GM12878 (cell line): ENCODE measurements around the gene RBMX. TPM values are rescaled to one million over a fixed set of nuclear protein-coding genes. Genes with fewer than 3 reads are reported as not detected.

ENCODE experiments used
- ATAC-seq: fragments of 200-7000 bp; cut with Tn5 transposase; 3 replicates; pipeline ENCODE4 v1.9.1; 2020; ENCODE audit warnings: mild to moderate bottlenecking, moderate library complexity
- BruUV-seq: library from RNA; stranded (reverse); fragments of 400-500 nt; replicated peaks from 2 replicates; lab custom pipeline; 2021; lab: Mats Ljungman, UMichigan
- CTCF ChIA-PET: fragments of 300-600 bp; sonication (Branson Sonifier 250); formaldehyde crosslinking; extraction: SDS; loops from one replicate; lab custom pipeline; 2021; ENCODE audit warnings: inconsistent platforms; lab: Yijun Ruan, JAX
- POLR2A ChIA-PET: fragments of 350-600 bp; formaldehyde crosslinking; extraction: SDS; loops from one replicate; lab custom pipeline; 2021; ENCODE audit warnings: inconsistent platforms; lab: Charles Lee
- RAD21 ChIA-PET: fragments of 300-600 bp; sonication (Branson Sonifier 250); formaldehyde crosslinking; loops from one replicate; lab custom pipeline; 2023; ENCODE audit warnings: antibody characterized with exemption; ENCODE audit not compliant: unreplicated experiment; lab: Charles Lee
- SMC1A ChIA-PET: fragments of 300-600 bp; sonication (Branson Sonifier 250); formaldehyde crosslinking; loops from one replicate; lab custom pipeline; 2023; ENCODE audit not compliant: unreplicated experiment, uncharacterized antibody; lab: Charles Lee
- DNase-seq: peaks from one replicate; pipeline ENCODE4 v3.0.0-alpha.2; 2011; ENCODE audit warnings: low read depth, low spot score
- FAIRE-seq: peaks from 3 replicates; lab custom pipeline; 2011; peaks lifted over from hg19 to GRCh38; lab: Jason Lieb, UNC
- H2AFZ ChIP-seq: 2 replicates; pipeline ENCODE4 v1.6.0; 2011; ENCODE audit warnings: low read depth, low read length, control low read depth; ENCODE audit not compliant: control insufficient read depth
- H3K27ac ChIP-seq: 2 replicates; pipeline ENCODE4 v1.5.1; 2011; ENCODE audit warnings: control low read depth; ENCODE audit not compliant: control insufficient read depth, insufficient read depth
- H3K27me3 ChIP-seq, 2 experiments: replicated peaks in 1 of 2; 2 replicates each; pipeline versions ENCODE4 v1.6.0 to v1.6.1; 2011; ENCODE audit warnings: low read length in 1 of 2; ENCODE audit not compliant: control insufficient read depth in 2 of 2, insufficient read depth in 2 of 2
- H3K36me3 ChIP-seq, 2 experiments: 2 replicates each; pipeline ENCODE4 v1.5.1; 2011; ENCODE audit warnings: low read length in 1 of 2; ENCODE audit not compliant: control insufficient read depth in 2 of 2, insufficient read depth in 2 of 2
- H3K4me1 ChIP-seq: 2 replicates; pipeline ENCODE4 v1.6.1; 2011; ENCODE audit warnings: mild to moderate bottlenecking, low read length, moderate library complexity, mixed read lengths; ENCODE audit not compliant: control insufficient read depth, insufficient read depth
- H3K4me2 ChIP-seq: 2 replicates; pipeline ENCODE4 v1.6.0; 2011; ENCODE audit warnings: control low read depth; ENCODE audit not compliant: control insufficient read depth, insufficient read depth
- H3K4me3 ChIP-seq: fragments of 200-600 bp; sonication (generic); 2 replicates; pipeline ENCODE4 v1.5.1; 2016
- H3K79me2 ChIP-seq: 2 replicates; pipeline ENCODE4 v1.6.0; 2011; ENCODE audit warnings: low read length; ENCODE audit not compliant: control insufficient read depth, insufficient read depth
- H3K9ac ChIP-seq: 2 replicates; pipeline ENCODE4 v1.8.0; 2011; ENCODE audit warnings: low read length, control low read depth, mixed read lengths; ENCODE audit not compliant: control insufficient read depth, insufficient read depth
- H3K9me3 ChIP-seq: replicated peaks from 3 replicates; pipeline ENCODE4 v1.5.1; 2011; ENCODE audit warnings: mild to moderate bottlenecking, low read length; ENCODE audit not compliant: control insufficient read depth, insufficient read depth
- H4K20me1 ChIP-seq: 2 replicates; pipeline ENCODE4 v1.6.0; 2011; ENCODE audit not compliant: control insufficient read depth, insufficient read depth
- BACH1 ChIP-seq: fragments of 450-650 bp; IDR thresholded peaks from 2 replicates; pipeline ENCODE4 v1.6.1; 2017; ENCODE audit warnings: mild to moderate bottlenecking, borderline replicate concordance
- CHD2 ChIP-seq: IDR thresholded peaks from 2 replicates; pipeline ENCODE4 v1.6.1; 2011; ENCODE audit warnings: low read depth, low read length, improper control_type of control experiment, borderline replicate concordance
- EED ChIP-seq: sonication (generic); IDR thresholded peaks from 2 replicates; pipeline ENCODE4 v1.6.1; 2016; ENCODE audit warnings: antibody characterized with exemption, low read depth
- IKZF2 ChIP-seq, 2 experiments: fragments of 450-650 bp; IDR thresholded peaks; 2 replicates each; pipeline ENCODE4 v1.6.1; 2017; ENCODE audit warnings: mild to moderate bottlenecking in 2 of 2, moderate library complexity in 2 of 2
- JUNB ChIP-seq: IDR thresholded peaks from 2 replicates; pipeline ENCODE4 v1.6.1; 2016; ENCODE audit warnings: antibody characterized with exemption, mild to moderate bottlenecking
- KLF5 ChIP-seq: fragments of 450-650 bp; IDR thresholded peaks from 2 replicates; pipeline ENCODE4 v1.6.1; 2014; ENCODE audit warnings: mild to moderate bottlenecking; ENCODE audit not compliant: partially characterized antibody
- MTA2 ChIP-seq: fragments of 450-650 bp; IDR thresholded peaks from 2 replicates; pipeline ENCODE4 v1.6.1; 2016; ENCODE audit warnings: low read depth, mild to moderate bottlenecking, moderate library complexity
- NFYB ChIP-seq: IDR thresholded peaks from 2 replicates; pipeline ENCODE4 v1.6.1; 2011; ENCODE audit warnings: low read depth, mild to moderate bottlenecking, low read length, improper control_type of control experiment, moderate library complexity; ENCODE audit not compliant: insufficient read depth
- NR2C2 ChIP-seq: IDR thresholded peaks from 2 replicates; pipeline ENCODE4 v1.6.1; 2011; ENCODE audit warnings: borderline replicate concordance, low read depth; ENCODE audit not compliant: control insufficient read depth, insufficient read length
- NRF1 ChIP-seq: conservative IDR thresholded peaks from 2 replicates; pipeline ENCODE4 v1.6.1; 2011; ENCODE audit warnings: mild to moderate bottlenecking, low read depth, low read length, improper control_type of control experiment
- PML ChIP-seq: IDR thresholded peaks from 2 replicates; pipeline ENCODE4 v1.6.1; 2012; ENCODE audit warnings: low read length, inconsistent platforms
- POLR2AphosphoS2 ChIP-seq: IDR thresholded peaks from 2 replicates; pipeline ENCODE4 v1.6.1; 2011; ENCODE audit warnings: low read depth, mild to moderate bottlenecking, low read length, improper control_type of control experiment, moderate library complexity
- RELB ChIP-seq: fragments of 450-650 bp; IDR thresholded peaks from 2 replicates; pipeline ENCODE4 v1.6.1; 2017; ENCODE audit warnings: low read depth, mild to moderate bottlenecking, moderate library complexity
- STAT3 ChIP-seq: IDR thresholded peaks from 2 replicates; pipeline ENCODE4 v1.6.1; 2011; ENCODE audit warnings: low read depth, low read length, improper control_type of control experiment
- TAF1 ChIP-seq: IDR thresholded peaks from 2 replicates; pipeline ENCODE4 v1.6.1; 2011; ENCODE audit warnings: mild to moderate bottlenecking, low read depth, low read length, borderline replicate concordance
- YY1 ChIP-seq: IDR thresholded peaks from 2 replicates; pipeline ENCODE4 v1.6.1; 2011; ENCODE audit warnings: low read depth, mild to moderate bottlenecking, low read length
- WGBS: methylation state at CpG from one replicate; pipeline ENCODE4 v1.1.6; 2016; ENCODE audit warnings: low lambda C conversion rate; ENCODE audit not compliant: insufficient replicate concordance, insufficient coverage; ENCODE audit errors: missing lambda C conversion rate; 5-methylcytosine and 5-hydroxymethylcytosine counted together
- in situ Hi-C: fragments of 300-500 bp; cut with MboI; formaldehyde crosslinking; loops from 9 replicates; pipeline ENCODE4 v1.14.3; 2018; ENCODE audit warnings: mixed read lengths
- intact Hi-C: fragments of 100-400 bp; cut with micrococcal nuclease; formaldehyde crosslinking; loops from one replicate; pipeline ENCODE4 v1.14.2; 2022; ENCODE audit not compliant: unreplicated experiment
- polyA plus RNA-seq, 11 experiments: library from polyadenylated mRNA; depleted of rRNA in 4 of 11; unstranded in 6 of 11; stranded (reverse) in 5 of 11; fragments of >200 nt; fragmentation: Nextera tagmentation in 4 of 11; fragmentation: Illumina TruSeq in 1 of 11; extraction: Ambion mirVana in 4 of 11; extraction: Trizol in 1 of 11; gene quantifications; 1 replicate in 1 of 11; 2 replicates in 10 of 11; pipeline versions ENCODE4 v1.2.1 to v1.2.3, GENCODE V29; 2011 to 2016; ENCODE audit warnings: inconsistent platforms in 2 of 11, missing spikeins in 2 of 11, low read depth in 1 of 11
- total RNA-seq, 4 experiments: library from RNA; depleted of rRNA in 3 of 4; stranded (reverse); fragments of >200 nt in 3 of 4; fragmentation: Illumina TruSeq in 1 of 4; extraction: Trizol in 1 of 4; gene quantifications; 2 replicates each; pipeline versions ENCODE4 v1.2.1 to v1.2.3, GENCODE V29; 2013 to 2021
- TF ChIP-seq, protein P1 (sequence below): IDR thresholded peaks from 2 replicates; pipeline ENCODE4 v1.6.1; 2012; ENCODE audit warnings: low read depth, low read length, improper control_type of control experiment
- TF ChIP-seq, protein P2 (sequence below): fragments of 450-650 bp; IDR thresholded peaks from 2 replicates; pipeline ENCODE4 v1.6.1; 2017; ENCODE audit warnings: mild to moderate bottlenecking, low read depth, inconsistent platforms; ENCODE audit not compliant: poor library complexity, severe bottlenecking
- TF ChIP-seq, protein P3 (sequence below): fragments of 150-350 bp; IDR thresholded peaks from 2 replicates; pipeline ENCODE4 v1.6.1; 2014; ENCODE audit warnings: mild to moderate bottlenecking, low read depth, low read length

RBMX gene
- total and polyA plus RNA-seq, 10 of the 15 experiments (the other 5 are each of a cell fraction or from before 2014, with no cell fraction given): 252 to 427 (median 288) TPM

DNA sequence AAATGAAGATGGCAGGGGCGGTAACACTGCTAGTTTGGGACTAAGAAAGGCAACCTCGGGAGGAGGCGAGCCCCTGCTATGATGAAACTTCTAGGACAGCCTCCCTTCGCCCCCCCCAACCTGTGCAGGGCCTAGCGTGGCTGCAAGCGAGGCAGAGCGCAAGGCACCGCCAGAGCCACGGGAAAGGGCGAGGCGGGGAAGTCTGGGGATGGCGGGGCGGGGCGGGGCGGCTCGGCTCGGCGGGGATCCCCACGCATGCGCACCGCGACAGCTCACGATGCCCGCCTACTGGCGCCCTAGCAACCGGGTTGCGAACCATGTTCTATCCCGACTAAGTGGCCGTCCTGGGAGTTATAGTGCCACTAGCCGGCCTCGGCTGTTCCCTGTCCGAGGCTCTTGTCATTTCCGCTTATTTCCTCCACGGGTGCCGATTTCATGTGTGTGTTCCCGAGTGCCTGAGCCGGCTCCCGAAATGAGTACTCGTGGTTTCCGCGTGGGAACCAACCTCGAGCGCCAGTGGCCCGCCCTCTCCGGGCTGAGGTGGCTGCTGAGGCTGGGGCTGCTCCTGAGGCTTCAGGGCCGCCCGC, 28.7 kb upstream of the RBMX start:
- ChIA-PET RAD21 (interaction anchor here (1.0 to 1.5 kb wide), 2 partner anchors 29 to 193 kb away, joined by 3 to 4 read pairs; partner anchors contain the start of gene RBMX), SMC1A (no interaction called here), CTCF (interaction anchor here (0.6 to 0.7 kb wide), 2 partner anchors 204 to 209 kb away, joined by 3 read pairs; no protein-coding TSS in a partner anchor), POLR2A (interaction anchor here (0.6 to 1.6 kb wide), 4 partner anchors 11 to 194 kb away, joined by 3 to 7 read pairs (median 3); partner anchors contain the start of gene RBMX)
- ATAC-seq (peak; percentile 85), DNase-seq (peak; percentile 12), FAIRE-seq (no peak)
- WGBS: 32% methylated on average over 36 of the region's 47 CpGs
- in situ Hi-C loops: no loop called here
- Histone ChIP-seq H2AFZ (peak overlapping the region; percentile 82), H3K79me2 (no peaks in the 10 kb centered on the region; the same call in 1 of the 2 replicates), H3K27me3 (no peaks in the 10 kb centered on the region), H3K27ac (peak overlapping the region; percentile 56), H3K4me2 (peak overlapping the region; percentile 79), H3K4me1 (no peaks in the 10 kb centered on the region; the same call in 1 of the 2 replicates), H4K20me1 (no peaks in the 10 kb centered on the region), H3K4me3 (peak overlapping the region; percentile 76), H3K9ac (peak overlapping the region; percentile 36), H3K36me3 (no peaks in the 10 kb centered on the region), H3K9me3 (no peaks in the 10 kb centered on the region)
- intact Hi-C loops: loop anchor here (5.0 kb wide), 1 partner anchor 127 kb away; the partner anchor contains the start of gene ARHGEF6
- no TSS peak for BruUV-seq
- TF ChIP-seq STAT3 (no peak), BACH1 (peak; percentile 60; the same call in 1 of the 2 replicates), CHD2 (no peak), EED (no peak), NRF1 (peak; percentile 53), IKZF2 (IDR thresholded peaks at IDR 0.05) (peak in 1 of 2 experiments; percentile 13; a peak in 1 of 4 replicates), TAF1 (no peak), NFYB (no peak), RELB (no peak), KLF5 (no peak), NR2C2 (no peak), MTA2 (no peak), PML (no peak), POLR2AphosphoS2 (no peak), YY1 (peak; percentile 84), JUNB (no peak)
- TF ChIP-seq, protein P1, sequence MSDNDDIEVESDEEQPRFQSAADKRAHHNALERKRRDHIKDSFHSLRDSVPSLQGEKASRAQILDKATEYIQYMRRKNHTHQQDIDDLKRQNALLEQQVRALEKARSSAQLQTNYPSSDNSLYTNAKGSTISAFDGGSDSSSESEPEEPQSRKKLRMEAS: peak; percentile 19; the same call in 1 of the 2 replicates
- TF ChIP-seq, protein P2, sequence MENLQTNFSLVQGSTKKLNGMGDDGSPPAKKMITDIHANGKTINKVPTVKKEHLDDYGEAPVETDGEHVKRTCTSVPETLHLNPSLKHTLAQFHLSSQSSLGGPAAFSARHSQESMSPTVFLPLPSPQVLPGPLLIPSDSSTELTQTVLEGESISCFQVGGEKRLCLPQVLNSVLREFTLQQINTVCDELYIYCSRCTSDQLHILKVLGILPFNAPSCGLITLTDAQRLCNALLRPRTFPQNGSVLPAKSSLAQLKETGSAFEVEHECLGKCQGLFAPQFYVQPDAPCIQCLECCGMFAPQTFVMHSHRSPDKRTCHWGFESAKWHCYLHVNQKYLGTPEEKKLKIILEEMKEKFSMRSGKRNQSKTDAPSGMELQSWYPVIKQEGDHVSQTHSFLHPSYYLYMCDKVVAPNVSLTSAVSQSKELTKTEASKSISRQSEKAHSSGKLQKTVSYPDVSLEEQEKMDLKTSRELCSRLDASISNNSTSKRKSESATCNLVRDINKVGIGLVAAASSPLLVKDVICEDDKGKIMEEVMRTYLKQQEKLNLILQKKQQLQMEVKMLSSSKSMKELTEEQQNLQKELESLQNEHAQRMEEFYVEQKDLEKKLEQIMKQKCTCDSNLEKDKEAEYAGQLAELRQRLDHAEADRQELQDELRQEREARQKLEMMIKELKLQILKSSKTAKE: no peak
- TF ChIP-seq, protein P3, sequence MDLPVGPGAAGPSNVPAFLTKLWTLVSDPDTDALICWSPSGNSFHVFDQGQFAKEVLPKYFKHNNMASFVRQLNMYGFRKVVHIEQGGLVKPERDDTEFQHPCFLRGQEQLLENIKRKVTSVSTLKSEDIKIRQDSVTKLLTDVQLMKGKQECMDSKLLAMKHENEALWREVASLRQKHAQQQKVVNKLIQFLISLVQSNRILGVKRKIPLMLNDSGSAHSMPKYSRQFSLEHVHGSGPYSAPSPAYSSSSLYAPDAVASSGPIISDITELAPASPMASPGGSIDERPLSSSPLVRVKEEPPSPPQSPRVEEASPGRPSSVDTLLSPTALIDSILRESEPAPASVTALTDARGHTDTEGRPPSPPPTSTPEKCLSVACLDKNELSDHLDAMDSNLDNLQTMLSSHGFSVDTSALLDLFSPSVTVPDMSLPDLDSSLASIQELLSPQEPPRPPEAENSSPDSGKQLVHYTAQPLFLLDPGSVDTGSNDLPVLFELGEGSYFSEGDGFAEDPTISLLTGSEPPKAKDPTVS: no peak
